GM18507 (cell line): ENCODE measurements around the gene CREB5.
A peak's percentile ranks its signal among the peaks of the same experiment; 100 is the strongest.

Experiments
- DNase-seq: peaks from one replicate; pipeline ENCODE4 v3.0.0; 2011; ENCODE audit warnings: low read depth; ENCODE audit not compliant: insufficient read length; ENCODE audit errors: extremely low spot score
- FAIRE-seq: peaks from 2 replicates; lab custom pipeline; 2011; peaks lifted over from hg19 to GRCh38; lab: Jason Lieb, UNC

The CREB5 gene

GRCh38 chr7:28432105-28432504 lies 19.8 kb downstream of the CREB5 start:
- FAIRE-seq (no peak), DNase-seq (no peak)

GRCh38 chr7:28433039-28433438 lies 20.7 kb downstream of the CREB5 start:
- no peak for DNase-seq
- FAIRE-seq = no peak

GRCh38 chr7:28433699-28434219 lies 21.4 kb downstream of the CREB5 start:
- DNase-seq (no peak), FAIRE-seq (peak; percentile 46)

GRCh38 chr7:28434510-28434909 lies 22.2 kb downstream of the CREB5 start:
- FAIRE-seq (no peak), DNase-seq (no peak)

- DNase-seq (no peak), FAIRE-seq (peak; percentile 21)
These were observed 22.8 kb downstream of the CREB5 start for GRCh38 chr7:28435152-28435551.

GRCh38 chr7:28435732-28436378 lies 23.5 kb downstream of the CREB5 start:
- FAIRE-seq (peak; percentile 18), DNase-seq (no peak)

- DNase-seq (no peak), FAIRE-seq (no peak)
These were observed 27.8 kb downstream of the CREB5 start for GRCh38 chr7:28440055-28440601.

GRCh38 chr7:28442540-28443420 lies 30.5 kb downstream of the CREB5 start:
- FAIRE-seq (no peak), DNase-seq (no peak)

- no peak for DNase-seq
- no peak for FAIRE-seq
These were observed 33.8 kb downstream of the CREB5 start for GRCh38 chr7:28446131-28446530.

- FAIRE-seq (no peak), DNase-seq (no peak)
These were observed 34.8 kb downstream of the CREB5 start for GRCh38 chr7:28447071-28447470.

- no peak for DNase-seq
- no peak for FAIRE-seq
These were observed 36.4 kb downstream of the CREB5 start for GRCh38 chr7:28448708-28449107.

GRCh38 chr7:28452681-28453080 lies 40.4 kb downstream of the CREB5 start:
- FAIRE-seq (no peak), DNase-seq (no peak)

- no peak for DNase-seq
- no peak for FAIRE-seq
These were observed 43.2 kb downstream of the CREB5 start for GRCh38 chr7:28455486-28455885.

- no peak for DNase-seq
- FAIRE-seq = no peak
These were observed 43.7 kb downstream of the CREB5 start for GRCh38 chr7:28456044-28456443.

- DNase-seq = no peak
- FAIRE-seq = no peak
These were observed 46.4 kb downstream of the CREB5 start for GRCh38 chr7:28458732-28459131.

GRCh38 chr7:28459306-28459705 lies 47.0 kb downstream of the CREB5 start:
- no peak for DNase-seq
- no peak for FAIRE-seq

- DNase-seq = no peak
- peak; percentile 5 for FAIRE-seq
These were observed 53.4 kb downstream of the CREB5 start for GRCh38 chr7:28465697-28466096.

GRCh38 chr7:28466341-28466740 lies 54.0 kb downstream of the CREB5 start:
- FAIRE-seq (no peak), DNase-seq (no peak)

- DNase-seq (no peak), FAIRE-seq (no peak)
These were observed 54.6 kb downstream of the CREB5 start for GRCh38 chr7:28466885-28467284.

- DNase-seq (no peak), FAIRE-seq (no peak)
These were observed 57.2 kb downstream of the CREB5 start for GRCh38 chr7:28469562-28469961.
